ENCODE measurements around the gene PARVA.

DNA sequence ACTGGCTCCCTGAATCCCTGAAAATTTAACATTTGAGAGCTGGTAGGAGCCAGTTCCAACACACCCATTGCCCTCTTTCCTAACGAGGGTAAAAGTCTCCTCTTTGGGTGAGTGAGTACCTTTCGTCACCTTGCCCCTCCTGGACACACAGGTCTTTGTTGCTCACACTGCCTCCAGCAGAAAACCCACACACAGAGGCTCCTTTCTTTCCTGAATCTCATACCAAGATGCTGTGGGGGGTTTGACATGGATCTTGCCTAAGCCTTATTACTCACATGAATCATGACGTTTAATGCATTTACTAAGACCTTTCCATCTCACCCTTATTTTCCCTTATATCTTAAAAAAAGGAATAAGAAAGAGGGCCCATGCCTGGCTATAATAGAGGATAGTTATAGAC lies 53.0 kb downstream of the PARVA start:
- TF ChIP-seq CTCF (IDR thresholded peaks at IDR 0.05) (no peak), EP300 (IDR thresholded peaks at IDR 0.05) (no peak)

All from esophagus muscularis mucosa (tissue), 3 donors.